Measurements from ENCODE around the gene EGFLAM. TPM values are rescaled to one million over a fixed set of nuclear protein-coding genes. Genes with fewer than 3 reads are reported as not detected.

The EGFLAM gene
- total RNA-seq, 1 experiment from 2014 or later: 0.33 TPM

DNA sequence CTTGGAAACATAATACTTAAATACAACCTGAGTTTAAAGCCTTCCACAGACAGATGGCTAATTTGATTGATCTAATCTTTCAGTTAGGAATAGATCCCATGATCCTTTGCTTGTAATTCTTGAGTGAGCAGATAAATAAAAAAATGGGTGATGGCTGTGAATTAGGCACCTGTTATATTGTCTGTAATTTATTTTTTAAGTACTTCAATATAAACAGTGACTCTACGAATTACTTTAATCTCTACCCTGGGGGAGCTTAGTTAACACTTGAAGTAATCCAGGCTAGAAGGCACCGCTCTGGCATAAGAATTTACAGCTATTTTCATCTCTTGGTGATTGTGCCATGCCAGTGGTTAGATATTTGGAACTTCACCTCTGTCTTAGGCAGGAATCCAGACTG lies 9.0 kb downstream of the EGFLAM start:
- Histone ChIP-seq H4K20me1 (ENCODE audit: control insufficient read depth, insufficient read depth, insufficient read length) (no peaks in the 10 kb centered on the region), H3K9me3 (ENCODE audit: control insufficient read depth, low read depth, low read length) (no peaks in the 10 kb centered on the region), H3K4me2 (ENCODE audit: insufficient read depth, insufficient read length, low read length) (no peak overlapping the region), H3K56ac (ENCODE audit: insufficient read length, low read depth, low read length) (no peak overlapping the region), H3K9ac (ENCODE audit: extremely low read depth, insufficient read length, low read length) (no peak overlapping the region), H3K18ac (ENCODE audit: insufficient read length, low read depth, low read length) (no peak overlapping the region), H2BK15ac (ENCODE audit: low read depth, low read length) (no peak overlapping the region), H3K23me2 (ENCODE audit: insufficient read length, low read depth, low read length, poor library complexity, severe bottlenecking) (no peaks in the 10 kb centered on the region), H3K4me1 (ENCODE audit: insufficient read depth, low read length) (0 out of 2 replicates have a peak, but pooled peaks cover 2% of the 10 kb centered on the region), H3K79me2 (ENCODE audit: insufficient read depth, low read length) (no peaks in the 10 kb centered on the region), H3K79me1 (ENCODE audit: insufficient read depth, low read depth, low read length, poor library complexity, severe bottlenecking) (no peaks in the 10 kb centered on the region), H3K27ac (ENCODE audit: insufficient read length, low read depth, low read length) (no peak overlapping the region), H2BK5ac (ENCODE audit: insufficient read length, low read length) (no peak overlapping the region), H4K5ac (ENCODE audit: insufficient read length, low read depth, low read length) (no peak overlapping the region), H3K27me3 (ENCODE audit: insufficient read depth, low read length) (no peaks in the 10 kb centered on the region), H3K4ac (ENCODE audit: low read depth, low read length) (no peak overlapping the region), H2AK5ac (ENCODE audit: insufficient read length, low read length) (no peak overlapping the region), H4K8ac (replicated peaks; ENCODE audit: insufficient read length, low read depth, low read length) (no peak overlapping the region), H3T11ph (ENCODE audit: low read length) (no peak overlapping the region), H2BK120ac (ENCODE audit: low read depth, low read length, poor library complexity, severe bottlenecking) (no peak overlapping the region), H3K23ac (ENCODE audit: insufficient read length, low read depth, low read length) (no peak overlapping the region), H3K14ac (ENCODE audit: insufficient read depth, low read length) (no peak overlapping the region), H2BK20ac (ENCODE audit: low read depth, low read length, poor library complexity, severe bottlenecking) (no peak overlapping the region), H2AFZ (ENCODE audit: low read length) (no peak overlapping the region), H2BK12ac (ENCODE audit: insufficient read length, low read depth, low read length) (no peak overlapping the region), H4K91ac (ENCODE audit: insufficient read length, low read depth, low read length) (no peak overlapping the region)
- no peak for DNase-seq
- WGBS (ENCODE audit: extremely low coverage, insufficient read length, low lambda C conversion rate): no CpG with 5 or more reads among the region's 2 CpGs
- H3K4me3 Mint-ChIP-seq: no peak overlapping the region
- TF ChIP-seq, protein P1, sequence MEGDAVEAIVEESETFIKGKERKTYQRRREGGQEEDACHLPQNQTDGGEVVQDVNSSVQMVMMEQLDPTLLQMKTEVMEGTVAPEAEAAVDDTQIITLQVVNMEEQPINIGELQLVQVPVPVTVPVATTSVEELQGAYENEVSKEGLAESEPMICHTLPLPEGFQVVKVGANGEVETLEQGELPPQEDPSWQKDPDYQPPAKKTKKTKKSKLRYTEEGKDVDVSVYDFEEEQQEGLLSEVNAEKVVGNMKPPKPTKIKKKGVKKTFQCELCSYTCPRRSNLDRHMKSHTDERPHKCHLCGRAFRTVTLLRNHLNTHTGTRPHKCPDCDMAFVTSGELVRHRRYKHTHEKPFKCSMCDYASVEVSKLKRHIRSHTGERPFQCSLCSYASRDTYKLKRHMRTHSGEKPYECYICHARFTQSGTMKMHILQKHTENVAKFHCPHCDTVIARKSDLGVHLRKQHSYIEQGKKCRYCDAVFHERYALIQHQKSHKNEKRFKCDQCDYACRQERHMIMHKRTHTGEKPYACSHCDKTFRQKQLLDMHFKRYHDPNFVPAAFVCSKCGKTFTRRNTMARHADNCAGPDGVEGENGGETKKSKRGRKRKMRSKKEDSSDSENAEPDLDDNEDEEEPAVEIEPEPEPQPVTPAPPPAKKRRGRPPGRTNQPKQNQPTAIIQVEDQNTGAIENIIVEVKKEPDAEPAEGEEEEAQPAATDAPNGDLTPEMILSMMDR (conservative IDR thresholded peaks at IDR 0.05): no peak
- H3K36me3 Mint-ChIP-seq (ENCODE audit: insufficient read depth in 1 of 3, low read depth in 3 of 3): no peaks in the 10 kb centered on the region
- peaks cover 54% of the 10 kb centered on the region for H3K27me3 Mint-ChIP-seq (ENCODE audit: low read depth)
- no peaks in the 10 kb centered on the region for H3K9me3 Mint-ChIP-seq
- H3K4me1 Mint-ChIP-seq: peaks cover 3 to 5% of the 10 kb centered on the region in 2 experiments; a peak in 3 of 4 replicates
- no peak overlapping the region for H3K27ac Mint-ChIP-seq
